NCI-H2196 treated with DMSO at 0.1 percent for 48 hours (cell line): ENCODE measurements around the gene GPR75.

Experiments
- DNase-seq: peaks from one replicate; lab custom pipeline; 2025; ENCODE audit not compliant: unreplicated experiment; lab: John Stamatoyannopoulos, UW

Gene GPR75

GRCh38 chr2:53859206-53860181 is at the start of gene GPR75:
Gene GPR75, minus strand, starts transcription at chr2:53859967. Its CDS starts 5,211 bp downstream, at chr2:53854756.
- no peak for DNase-seq

- no peak for DNase-seq
Observed at GRCh38 chr2:53907582-53907981, 47.8 kb upstream of the GPR75 start.

- DNase-seq = no peak
Observed at GRCh38 chr2:53905396-53905795, 45.6 kb upstream of the GPR75 start.

GRCh38 chr2:53903011-53903410 is 43.2 kb upstream of the GPR75 start:
- DNase-seq = no peak

GRCh38 chr2:53901192-53901591 is 41.4 kb upstream of the GPR75 start:
- no peak for DNase-seq

- no peak for DNase-seq
Observed at GRCh38 chr2:53896864-53897263, 37.1 kb upstream of the GPR75 start.

GRCh38 chr2:53886406-53887280 is 26.9 kb upstream of the GPR75 start:
- no peak for DNase-seq

GRCh38 chr2:53884883-53885282 is 25.1 kb upstream of the GPR75 start:
- DNase-seq = no peak

GRCh38 chr2:53881986-53882385 is 22.2 kb upstream of the GPR75 start:
- DNase-seq = no peak

GRCh38 chr2:53881360-53881759 is 21.6 kb upstream of the GPR75 start:
- DNase-seq = no peak

GRCh38 chr2:53880756-53881155 is 21.0 kb upstream of the GPR75 start:
- no peak for DNase-seq

GRCh38 chr2:53877556-53877955 is 17.8 kb upstream of the GPR75 start:
- no peak for DNase-seq

- no peak for DNase-seq
Observed at GRCh38 chr2:53877112-53877511, 17.3 kb upstream of the GPR75 start.

GRCh38 chr2:53874401-53874950 is 14.7 kb upstream of the GPR75 start:
- no peak for DNase-seq

- DNase-seq = no peak
Observed at GRCh38 chr2:53867773-53868172, 8.0 kb upstream of the GPR75 start.

- no peak for DNase-seq
Observed at GRCh38 chr2:53867169-53867568, 7.4 kb upstream of the GPR75 start.

- no peak for DNase-seq
Observed at GRCh38 chr2:53865962-53866361, 6.2 kb upstream of the GPR75 start.

- DNase-seq = no peak
Observed at GRCh38 chr2:53865264-53865663, 5.5 kb upstream of the GPR75 start.

GRCh38 chr2:53863538-53864227 is 3.9 kb upstream of the GPR75 start:
- DNase-seq = no peak

GRCh38 chr2:53861824-53862223 is 2.1 kb upstream of the GPR75 start:
- DNase-seq = no peak

GRCh38 chr2:53856272-53856671 is 3.5 kb downstream of the GPR75 start:
- no peak for DNase-seq
